Measurements from ENCODE around the gene THADA.
"Not testable (repeated sequence)": the region's sequence is repeated elsewhere in the genome, so short reads cannot be mapped to it uniquely, and the experiment has no call there.

The THADA gene

GRCh38 chr2:43387092-43388062 lies 208.5 kb downstream of the THADA start:
- no peak for DNase-seq (ENCODE audit: low read depth in 3 of 3)

GRCh38 chr2:43386679-43387078 lies 209.2 kb downstream of the THADA start:
- DNase-seq (ENCODE audit: low read depth in 3 of 3): not testable (repeated sequence)

DNA sequence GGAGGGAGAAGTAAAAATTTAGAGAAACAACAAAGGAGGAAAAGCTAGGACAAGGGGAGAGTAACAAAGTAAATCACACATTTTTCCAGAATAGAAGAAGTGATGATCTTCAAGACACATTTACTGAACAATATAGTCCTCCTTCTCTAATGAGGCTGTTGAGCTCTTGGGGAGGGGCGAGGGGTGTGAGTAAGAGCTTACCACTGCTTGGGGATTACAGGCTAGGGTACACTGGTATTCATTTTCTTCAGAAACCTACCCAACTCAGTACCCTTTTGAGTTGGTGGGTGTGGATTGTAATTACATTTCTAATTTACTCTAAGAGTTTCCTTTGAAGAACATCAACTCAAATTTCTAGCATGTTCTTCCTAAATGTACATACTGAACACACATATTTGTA lies 211.7 kb downstream of the THADA start:
- DNase-seq (ENCODE audit: low read depth in 3 of 3): no peak

DNA sequence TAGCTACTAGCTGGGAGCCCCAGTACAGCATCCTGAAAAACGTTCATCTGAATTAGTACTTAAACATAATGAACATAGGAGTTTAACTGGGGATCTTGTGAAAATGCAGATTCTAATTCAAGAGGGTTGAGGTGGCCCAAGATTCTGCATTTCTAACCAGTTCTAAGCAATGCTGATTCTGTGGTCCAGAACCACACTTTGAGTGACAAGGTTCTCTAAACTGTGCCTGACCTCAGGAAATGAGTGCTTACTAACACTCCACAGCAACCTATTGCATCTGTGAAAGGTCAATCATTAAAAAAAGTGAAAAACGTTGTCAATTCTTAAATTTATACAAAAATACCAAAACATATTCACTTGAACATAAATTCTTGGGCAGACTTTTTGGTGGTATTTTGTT lies 212.3 kb downstream of the THADA start:
- DNase-seq (ENCODE audit: low read depth in 3 of 3): no peak

DNA sequence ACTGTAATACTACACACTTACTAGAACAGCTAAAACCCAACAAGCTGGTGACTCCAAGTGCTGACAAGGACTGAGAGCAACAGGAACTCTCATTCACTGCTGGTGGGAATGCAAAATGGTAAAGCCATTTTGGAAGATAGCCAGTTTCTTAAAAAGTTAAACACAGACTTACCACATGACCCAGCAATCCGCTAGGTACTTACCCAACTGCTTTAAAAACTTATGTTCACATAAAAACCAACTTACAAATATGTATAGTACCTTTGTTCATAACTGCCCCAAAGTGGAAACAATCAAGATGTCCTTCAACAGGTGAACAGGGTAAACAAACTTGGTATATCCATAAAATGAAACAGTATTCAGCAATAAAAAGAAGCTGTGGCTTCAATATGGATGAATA lies 216.3 kb downstream of the THADA start:
- no peak for DNase-seq (ENCODE audit: low read depth in 3 of 3)

GRCh38 chr2:43377327-43377726 lies 218.5 kb downstream of the THADA start:
- DNase-seq (ENCODE audit: low read depth in 3 of 3): no peak

DNA sequence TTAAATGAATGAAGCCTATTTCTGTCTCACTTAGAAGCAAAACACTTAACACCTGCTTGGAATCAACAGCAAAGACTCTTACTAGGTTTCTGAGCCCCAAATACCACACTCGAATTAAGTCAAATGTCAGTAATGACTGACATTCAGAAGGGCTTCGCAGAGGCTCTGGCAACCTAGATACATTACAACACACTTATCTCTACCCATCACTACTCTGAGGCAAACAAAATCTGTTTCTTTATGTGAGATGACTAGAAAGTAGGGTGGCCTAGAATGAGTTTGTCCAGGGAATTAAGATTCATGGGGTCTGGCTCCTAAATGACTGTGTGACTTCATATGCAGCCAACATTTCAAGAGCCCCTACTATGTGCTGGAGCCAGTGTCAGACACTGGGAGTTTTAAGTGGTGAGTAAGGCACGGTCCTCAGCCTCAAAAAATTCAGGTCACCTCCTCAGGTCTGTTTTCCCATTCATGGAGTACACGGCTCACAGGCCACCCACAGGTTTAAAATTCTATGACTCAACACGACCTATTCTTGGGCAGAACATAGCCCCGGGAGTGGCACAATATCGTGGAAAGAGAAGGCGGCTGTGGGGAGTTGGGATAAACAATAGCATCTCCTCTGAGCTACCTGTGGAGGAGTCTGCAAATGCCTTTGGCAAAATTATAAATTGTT lies 219.2 kb downstream of the THADA start:
- no peak for DNase-seq (ENCODE audit: low read depth in 3 of 3)

DNA sequence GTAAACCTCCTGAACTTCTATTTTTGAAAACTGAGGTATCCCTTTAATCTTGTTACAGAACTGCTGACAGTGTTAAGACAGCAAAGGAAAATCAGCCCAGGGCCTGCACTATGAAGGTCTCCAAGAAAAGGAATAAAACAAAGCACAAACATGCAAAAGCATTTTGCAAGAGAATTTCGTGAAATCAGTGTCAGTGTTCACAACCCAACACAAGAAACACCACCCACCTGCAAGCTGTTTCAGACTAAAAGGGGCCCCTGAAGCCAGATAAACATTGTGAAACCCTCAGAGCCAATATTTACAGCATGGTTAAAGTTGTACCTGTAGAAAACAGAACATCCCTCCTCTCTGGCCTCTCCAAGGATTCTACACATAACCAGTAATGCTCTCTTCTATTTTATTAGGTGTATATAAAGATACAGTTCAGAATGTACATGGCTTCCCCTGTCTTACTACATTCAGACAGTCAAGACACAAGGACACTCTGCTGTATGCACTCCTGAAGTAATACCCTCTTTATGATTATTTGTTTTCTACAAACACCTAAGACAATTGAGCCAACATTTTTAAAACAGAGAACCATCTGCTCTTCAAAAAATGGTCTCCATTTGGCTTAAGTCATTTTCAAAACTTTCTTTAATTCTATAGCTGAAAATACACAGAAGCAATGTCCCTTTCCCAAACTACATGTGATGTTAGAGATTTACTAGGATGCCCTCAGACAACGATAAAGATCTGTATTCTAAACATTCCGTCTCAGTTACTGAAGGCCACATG lies 219.9 kb downstream of the THADA start:
- no peak for DNase-seq (ENCODE audit: low read depth in 3 of 3)

DNA sequence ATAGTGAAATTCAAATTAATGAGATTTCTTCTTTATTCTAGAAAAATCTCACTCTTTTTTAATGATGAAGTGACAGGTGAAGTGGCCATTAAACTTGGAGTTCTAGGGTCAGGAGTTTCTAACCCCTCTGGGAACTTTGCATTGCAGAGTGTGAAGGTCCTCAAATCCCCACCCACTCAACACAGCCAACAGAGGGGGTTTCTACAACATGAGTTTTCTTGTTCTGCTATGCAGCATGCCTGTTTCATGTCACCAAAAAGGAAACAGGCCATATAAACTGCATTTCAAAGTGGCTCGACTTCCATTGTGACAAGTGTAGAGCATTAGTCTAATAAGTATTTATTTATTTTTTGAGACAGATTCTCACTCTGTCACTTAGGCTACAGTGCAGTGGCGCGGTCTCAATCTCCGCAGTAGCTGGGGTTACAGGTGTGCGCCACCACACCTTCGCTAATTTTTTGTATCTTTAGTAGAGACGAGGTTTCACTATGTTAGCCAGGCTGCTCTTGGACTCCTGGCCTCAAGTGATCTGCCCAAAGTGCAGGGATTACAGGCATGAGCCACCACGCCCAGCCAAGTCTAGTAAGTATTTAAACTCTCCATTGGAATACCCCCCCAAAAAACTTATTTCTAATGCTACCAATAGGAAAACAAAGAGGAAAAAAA lies 223.3 kb downstream of the THADA start:
- DNase-seq (ENCODE audit: low read depth in 3 of 3): no peak

- DNase-seq (ENCODE audit: low read depth in 3 of 3): no peak
These were observed 225.1 kb downstream of the THADA start for GRCh38 chr2:43370705-43371104.

DNA sequence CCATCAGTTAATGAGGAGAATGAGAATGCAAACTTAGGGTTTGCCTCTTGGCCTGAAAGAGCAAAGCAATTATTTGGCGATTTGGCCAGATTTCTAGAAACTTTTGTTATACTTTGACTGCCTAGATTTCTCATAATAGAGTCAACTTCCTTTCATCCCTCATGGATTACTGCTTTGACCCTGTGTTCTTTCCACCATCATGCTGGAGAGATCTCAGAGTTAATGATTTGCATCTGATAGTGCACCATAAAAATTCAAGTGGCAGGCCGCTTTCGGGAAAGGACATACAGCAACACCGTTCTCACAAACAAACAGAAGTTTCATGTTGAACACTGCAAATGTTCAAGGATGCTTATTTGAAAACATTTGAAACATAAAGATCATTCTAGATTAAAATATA lies 225.7 kb downstream of the THADA start:
- no peak for DNase-seq (ENCODE audit: low read depth in 3 of 3)

DNA sequence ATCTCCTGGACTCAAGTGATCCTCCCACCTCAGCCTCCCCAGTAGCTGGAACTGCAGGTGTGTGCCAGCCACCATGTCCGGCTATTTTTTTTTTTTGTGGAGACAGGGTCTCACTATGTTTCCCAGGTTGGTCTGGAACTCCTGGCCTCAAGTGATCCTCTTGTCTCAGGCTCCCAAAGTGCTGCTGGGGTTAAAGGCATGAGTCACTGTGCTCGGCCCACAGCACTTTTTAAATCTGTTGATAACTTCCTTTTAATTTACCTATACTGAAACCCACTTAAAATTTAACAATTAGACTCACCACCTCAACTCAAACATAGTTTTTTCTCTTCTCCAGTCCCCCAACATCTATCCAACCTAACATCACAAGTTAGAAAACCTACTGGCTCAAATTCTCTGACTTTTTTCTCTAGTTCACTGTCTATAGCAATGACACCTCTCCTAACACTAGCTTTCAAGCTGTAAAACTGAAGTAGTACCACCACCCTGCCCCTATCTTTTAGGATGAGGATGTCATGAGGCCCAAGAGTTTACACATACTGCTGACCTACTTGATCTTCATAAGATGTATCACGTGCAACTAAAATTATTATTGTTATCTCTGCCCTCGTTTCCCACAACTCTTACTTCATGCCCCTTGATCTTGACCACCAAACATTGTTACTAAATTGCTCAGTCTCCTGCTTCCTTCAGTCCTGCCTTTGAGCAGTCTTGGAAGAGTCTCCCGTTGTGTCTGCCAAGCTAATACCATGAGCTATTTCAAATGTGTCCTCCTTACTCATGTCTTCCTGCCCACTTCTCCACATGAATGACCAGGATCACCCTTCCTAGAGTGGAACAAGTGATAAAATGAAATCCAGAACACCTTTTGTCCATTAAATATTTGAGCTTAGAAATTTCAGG lies 227.1 kb downstream of the THADA start:
- no peak for DNase-seq (ENCODE audit: low read depth in 3 of 3)

- no peak for DNase-seq (ENCODE audit: low read depth in 3 of 3)
These were observed 228.6 kb downstream of the THADA start for GRCh38 chr2:43367012-43367782.

DNA sequence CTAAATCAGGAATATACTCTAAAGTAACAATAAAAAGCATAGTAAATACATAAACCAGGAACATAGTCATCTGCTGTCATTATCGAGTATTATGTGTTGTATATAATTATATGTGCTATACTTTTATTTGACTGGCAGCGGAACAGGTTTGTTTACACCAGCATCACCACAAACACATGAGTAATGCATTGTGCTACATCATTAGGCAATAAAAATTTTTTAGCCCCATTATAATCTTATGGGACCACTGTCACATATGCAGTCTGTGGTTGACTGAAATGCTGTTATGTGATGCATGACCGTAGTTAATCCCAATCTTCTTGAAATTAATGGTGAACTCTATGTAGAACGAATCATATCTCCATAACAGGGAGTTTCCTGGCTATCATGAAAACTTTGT lies 232.7 kb downstream of the THADA start:
- DNase-seq (ENCODE audit: low read depth in 3 of 3): no peak

- DNase-seq (ENCODE audit: low read depth in 3 of 3): no peak
These were observed 234.6 kb downstream of the THADA start for GRCh38 chr2:43361286-43361685.

DNA sequence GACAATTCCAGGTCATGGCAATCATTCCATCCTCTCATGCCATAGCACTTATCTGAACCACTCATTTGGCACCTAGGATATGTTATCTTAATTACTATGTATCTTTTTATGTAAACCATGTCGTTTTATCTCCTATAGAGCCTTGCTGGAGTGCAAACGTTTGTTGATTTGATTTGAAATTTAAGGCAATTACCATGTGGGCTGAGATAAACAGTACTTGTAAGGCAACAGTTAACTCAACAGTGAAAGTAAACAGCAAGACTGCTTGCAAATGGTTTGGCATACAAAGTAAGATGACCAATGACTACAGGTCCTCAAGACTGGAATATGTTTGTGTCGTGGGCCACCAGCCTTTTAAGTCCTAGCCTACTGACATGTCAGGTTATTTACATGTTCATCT lies 235.7 kb downstream of the THADA start:
- DNase-seq (ENCODE audit: low read depth in 3 of 3): no peak

DNA sequence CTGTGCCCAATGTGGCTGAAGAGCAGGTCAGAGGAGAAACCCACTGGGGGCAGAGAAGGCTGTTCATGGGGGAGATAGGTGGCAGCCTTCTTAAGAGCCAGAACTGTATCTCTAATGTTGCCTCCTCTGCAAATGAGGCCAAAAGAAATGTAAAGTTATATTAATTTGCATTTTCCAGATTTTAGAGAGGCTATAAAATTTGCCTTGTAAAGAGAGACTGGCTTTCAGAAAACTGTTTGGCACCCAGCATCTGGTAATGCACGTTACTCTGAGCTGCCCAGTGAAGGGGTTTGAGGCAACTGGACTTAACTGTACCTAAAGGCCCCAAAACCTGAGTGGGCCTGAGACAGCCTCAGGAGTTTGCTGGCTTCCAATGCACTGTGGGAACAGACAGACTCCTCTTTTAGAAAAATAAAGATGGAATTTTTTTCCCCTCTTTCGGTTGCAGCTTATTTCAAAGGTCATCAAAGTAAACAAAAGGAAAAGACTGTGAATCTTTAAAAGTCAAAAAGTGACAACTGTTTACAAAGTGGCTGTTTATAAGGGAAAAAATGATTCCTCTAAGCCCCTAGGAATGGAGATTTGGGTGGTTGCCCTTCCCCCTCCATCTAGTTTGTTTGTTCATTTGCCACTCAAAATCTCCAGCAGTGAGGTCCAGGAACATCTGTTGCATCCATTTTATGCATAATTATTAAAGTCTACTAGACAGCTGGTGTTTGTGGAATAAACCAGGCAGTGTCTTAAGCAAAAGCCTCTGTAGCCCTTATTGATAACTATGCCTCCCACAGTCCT lies 237.2 kb downstream of the THADA start:
- DNase-seq (ENCODE audit: low read depth in 3 of 3): no peak

DNA sequence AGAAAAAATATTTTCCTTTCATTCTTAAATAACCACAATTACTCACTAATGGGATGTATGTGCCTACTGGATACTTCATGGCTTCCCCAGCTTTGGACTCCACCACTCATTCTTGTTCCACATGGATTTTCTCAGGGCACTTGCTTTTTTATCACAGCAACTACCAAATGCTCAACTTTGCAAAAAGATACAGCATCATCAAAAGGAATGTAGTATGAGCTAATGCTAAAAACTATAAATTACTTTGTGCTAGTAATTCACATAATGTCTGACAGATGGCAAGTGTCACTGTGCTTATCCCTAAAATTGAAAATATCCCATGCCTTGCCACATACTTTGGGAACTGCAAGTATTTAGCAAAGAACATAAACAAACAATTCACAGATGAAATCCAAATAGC lies 239.1 kb downstream of the THADA start:
- no peak for DNase-seq (ENCODE audit: low read depth in 3 of 3)

- DNase-seq (ENCODE audit: low read depth in 3 of 3): no peak
These were observed 240.4 kb downstream of the THADA start for GRCh38 chr2:43355399-43355798.

All from stimulated activated CD4-positive, alpha-beta T cell treated with anti-CD3 and anti-CD28 coated beads, TNF-alpha, amount 100 ng/mL, for 4 hours (primary cell).